Measurements from ENCODE around the gene GALNT13. TPM values are rescaled to one million over a fixed set of nuclear protein-coding genes. Genes with fewer than 3 reads are reported as not detected.

GALNT13 gene
- total RNA-seq, 5 donors from 2014 or later (not counting 1 experiment from before 2014, with no cell fraction given), result 0.10 to 0.47 TPM; not detected in 3

DNA sequence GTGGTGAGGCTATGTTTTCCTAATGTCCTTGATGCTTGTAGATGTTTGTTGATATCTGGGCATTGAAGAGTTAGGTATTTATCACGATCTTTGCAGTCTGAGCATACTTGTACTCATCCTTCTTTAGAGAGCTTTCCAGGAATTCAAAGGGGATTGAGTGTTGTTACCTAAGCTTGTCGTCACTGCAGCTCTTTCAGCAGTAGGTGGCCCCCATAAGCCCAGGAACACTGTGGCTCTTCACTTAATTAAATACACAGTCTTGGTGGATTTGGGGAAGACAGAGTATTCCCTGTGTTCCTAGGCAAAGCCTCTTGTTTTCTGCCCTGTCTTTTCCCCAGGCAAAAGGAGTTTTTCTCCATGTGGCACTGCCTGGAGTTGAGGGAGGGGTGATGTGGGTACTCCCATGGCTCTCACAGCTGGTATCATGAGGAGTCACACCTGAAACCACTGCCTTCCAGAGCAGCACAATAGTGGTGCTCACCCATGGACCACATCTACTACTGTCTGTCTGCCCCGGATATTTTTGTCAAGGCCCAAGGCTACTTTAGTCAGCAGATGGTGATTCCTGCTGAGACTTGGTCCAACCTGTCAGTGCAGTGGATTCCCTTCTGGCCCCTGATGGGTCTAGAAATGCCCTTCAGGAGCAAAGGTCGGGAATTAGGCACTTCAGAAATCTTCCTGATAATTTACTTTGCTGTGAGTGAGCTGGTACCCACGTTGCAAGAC is 95.7 kb downstream of the GALNT13 start:
- Histone ChIP-seq H3K27ac (ENCODE audit: low read length) (no peak overlapping the region), H3K36me3 (ENCODE audit: control insufficient read depth in 2 of 2, extremely low read depth in 1 of 2, insufficient read depth in 1 of 2, low read length in 1 of 2) (no peaks in the 10 kb centered on the region), H3K4me1 (ENCODE audit: control insufficient read depth in 1 of 2, extremely low read depth in 1 of 2, insufficient read depth in 2 of 2, low read length in 2 of 2) (no peaks in the 10 kb centered on the region), H3K9me3 (no peaks in the 10 kb centered on the region), H3K4me3 (ENCODE audit: control insufficient read depth in 1 of 2, extremely low read depth in 1 of 2, low read length in 1 of 2) (no peak overlapping the region), H3K27me3 (replicated peaks in 1 of 2; ENCODE audit: control insufficient read depth in 2 of 2, extremely low read depth in 1 of 2, insufficient read depth in 2 of 2, low read length in 1 of 2) (no peaks in the 10 kb centered on the region)
- Mint-ChIP-seq H3K36me3 (no peaks in the 10 kb centered on the region), H3K4me1 (no peaks in the 10 kb centered on the region), H3K27ac (no peak overlapping the region), H3K9me3 (peaks cover 11 to 17% (median 13%) of the 10 kb centered on the region in 3 donors), H3K27me3 (no peaks in the 10 kb centered on the region), H3K4me3 (no peak overlapping the region)
- CTCF ChIA-PET, result no interaction called here
- 58% methylated on average over 2 of the region's 5 CpGs for WGBS (ENCODE audit: insufficient coverage)
- POLR2A ChIA-PET, result no interaction called here
- ATAC-seq (replicated peaks in 1 of 4) (no peak), DNase-seq (no peak)

DNA sequence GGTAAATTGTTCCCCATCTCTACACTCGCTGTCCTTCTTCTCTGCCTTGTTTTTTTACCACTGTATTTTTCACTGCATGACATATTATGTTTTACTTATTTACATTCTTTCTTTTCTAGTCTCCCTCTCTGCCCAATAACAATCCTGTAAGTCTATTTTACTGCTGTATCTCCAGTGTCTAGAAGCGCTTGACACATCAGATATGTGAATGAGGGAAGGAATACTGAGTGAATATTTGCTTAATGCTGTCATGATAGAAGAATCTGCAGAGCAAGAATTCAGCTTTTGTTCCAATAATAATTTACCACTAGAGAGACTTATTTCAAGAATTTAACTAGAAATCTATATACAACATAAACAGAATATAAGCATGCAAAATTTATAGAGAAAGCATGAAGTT is 99.5 kb downstream of the GALNT13 start:
- Mint-ChIP-seq H3K27ac (no peak overlapping the region), H3K36me3 (no peaks in the 10 kb centered on the region), H3K4me1 (no peaks in the 10 kb centered on the region), H3K9me3 (peaks cover 17 to 22% (median 17%) of the 10 kb centered on the region in 3 donors), H3K27me3 (no peaks in the 10 kb centered on the region), H3K4me3 (no peak overlapping the region)
- H3K4me1 ChIP-seq (ENCODE audit: control insufficient read depth in 1 of 2, extremely low read depth in 1 of 2, insufficient read depth in 2 of 2, low read length in 2 of 2), result no peaks in the 10 kb centered on the region
- no peaks in the 10 kb centered on the region for H3K9me3 ChIP-seq
- WGBS (ENCODE audit: insufficient coverage), result 67% methylated on average over 1 of the region's 2 CpGs
- POLR2A ChIA-PET, result no interaction called here
- no peak overlapping the region for H3K4me3 ChIP-seq (ENCODE audit: control insufficient read depth in 1 of 2, extremely low read depth in 1 of 2, low read length in 1 of 2)
- no peak for DNase-seq
- no peaks in the 10 kb centered on the region for H3K36me3 ChIP-seq (ENCODE audit: control insufficient read depth in 2 of 2, extremely low read depth in 1 of 2, insufficient read depth in 1 of 2, low read length in 1 of 2)
- CTCF ChIA-PET, result no interaction called here
- no peak for ATAC-seq (replicated peaks in 1 of 4)
- H3K27me3 ChIP-seq (replicated peaks in 1 of 2; ENCODE audit: control insufficient read depth in 2 of 2, extremely low read depth in 1 of 2, insufficient read depth in 2 of 2, low read length in 1 of 2), result no peaks in the 10 kb centered on the region
- no peak overlapping the region for H3K27ac ChIP-seq (ENCODE audit: low read length)

- Histone ChIP-seq H3K27ac (ENCODE audit: low read length) (no peak overlapping the region), H3K4me1 (ENCODE audit: control insufficient read depth in 1 of 2, extremely low read depth in 1 of 2, insufficient read depth in 2 of 2, low read length in 2 of 2) (no peaks in the 10 kb centered on the region), H3K9me3 (no peaks in the 10 kb centered on the region), H3K4me3 (ENCODE audit: control insufficient read depth in 1 of 2, extremely low read depth in 1 of 2, low read length in 1 of 2) (no peak overlapping the region), H3K36me3 (ENCODE audit: control insufficient read depth in 2 of 2, extremely low read depth in 1 of 2, insufficient read depth in 1 of 2, low read length in 1 of 2) (no peaks in the 10 kb centered on the region), H3K27me3 (replicated peaks in 1 of 2; ENCODE audit: control insufficient read depth in 2 of 2, extremely low read depth in 1 of 2, insufficient read depth in 2 of 2, low read length in 1 of 2) (no peaks in the 10 kb centered on the region)
- DNase-seq (no peak), ATAC-seq (replicated peaks in 1 of 4) (no peak)
- H3K4me1 Mint-ChIP-seq, result no peaks in the 10 kb centered on the region
- peaks cover 14 to 22% (median 14%) of the 10 kb centered on the region in 3 donors for H3K9me3 Mint-ChIP-seq
- no peaks in the 10 kb centered on the region for H3K27me3 Mint-ChIP-seq
- POLR2A ChIA-PET, result no interaction called here
- H3K4me3 Mint-ChIP-seq, result no peak overlapping the region
- H3K36me3 Mint-ChIP-seq, result no peaks in the 10 kb centered on the region
- CTCF ChIA-PET, result no interaction called here
- WGBS (ENCODE audit: insufficient coverage), result 57% methylated on average over 1 of the region's 1 CpG
- H3K27ac Mint-ChIP-seq, result no peak overlapping the region
Measured at GRCh38 chr2:153971855-153972254, 100.1 kb downstream of the GALNT13 start.

DNA sequence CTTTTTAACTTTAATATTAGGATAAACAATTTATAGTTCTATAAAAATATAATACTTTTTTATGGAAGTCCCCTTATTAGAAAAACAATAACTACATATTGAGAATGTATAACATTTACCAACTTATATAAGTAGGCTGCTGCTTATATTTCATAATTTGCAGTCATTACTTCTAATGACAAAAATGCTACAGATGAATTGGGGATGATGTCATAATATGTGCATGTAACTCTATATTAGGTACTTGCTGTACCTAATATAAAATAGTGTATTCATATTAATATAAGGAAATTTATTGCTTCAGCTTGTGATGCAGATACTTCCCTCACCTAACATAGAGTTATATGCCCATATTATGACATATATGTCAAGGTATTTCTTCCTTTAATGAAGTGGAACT is 100.7 kb downstream of the GALNT13 start:
- ChIA-PET POLR2A (no interaction called here), CTCF (no interaction called here)
- Mint-ChIP-seq H3K4me3 (no peak overlapping the region), H3K9me3 (peaks cover 14 to 22% (median 14%) of the 10 kb centered on the region in 3 donors), H3K27me3 (no peaks in the 10 kb centered on the region), H3K27ac (no peak overlapping the region), H3K4me1 (no peaks in the 10 kb centered on the region), H3K36me3 (no peaks in the 10 kb centered on the region)
- Histone ChIP-seq H3K27ac (ENCODE audit: low read length) (no peak overlapping the region), H3K36me3 (ENCODE audit: control insufficient read depth in 2 of 2, extremely low read depth in 1 of 2, insufficient read depth in 1 of 2, low read length in 1 of 2) (no peaks in the 10 kb centered on the region), H3K27me3 (replicated peaks in 1 of 2; ENCODE audit: control insufficient read depth in 2 of 2, extremely low read depth in 1 of 2, insufficient read depth in 2 of 2, low read length in 1 of 2) (no peaks in the 10 kb centered on the region), H3K9me3 (no peaks in the 10 kb centered on the region), H3K4me3 (ENCODE audit: control insufficient read depth in 1 of 2, extremely low read depth in 1 of 2, low read length in 1 of 2) (no peak overlapping the region), H3K4me1 (ENCODE audit: control insufficient read depth in 1 of 2, extremely low read depth in 1 of 2, insufficient read depth in 2 of 2, low read length in 2 of 2) (no peaks in the 10 kb centered on the region)
- no peak for ATAC-seq (replicated peaks in 1 of 4)
- DNase-seq, result no peak

DNA sequence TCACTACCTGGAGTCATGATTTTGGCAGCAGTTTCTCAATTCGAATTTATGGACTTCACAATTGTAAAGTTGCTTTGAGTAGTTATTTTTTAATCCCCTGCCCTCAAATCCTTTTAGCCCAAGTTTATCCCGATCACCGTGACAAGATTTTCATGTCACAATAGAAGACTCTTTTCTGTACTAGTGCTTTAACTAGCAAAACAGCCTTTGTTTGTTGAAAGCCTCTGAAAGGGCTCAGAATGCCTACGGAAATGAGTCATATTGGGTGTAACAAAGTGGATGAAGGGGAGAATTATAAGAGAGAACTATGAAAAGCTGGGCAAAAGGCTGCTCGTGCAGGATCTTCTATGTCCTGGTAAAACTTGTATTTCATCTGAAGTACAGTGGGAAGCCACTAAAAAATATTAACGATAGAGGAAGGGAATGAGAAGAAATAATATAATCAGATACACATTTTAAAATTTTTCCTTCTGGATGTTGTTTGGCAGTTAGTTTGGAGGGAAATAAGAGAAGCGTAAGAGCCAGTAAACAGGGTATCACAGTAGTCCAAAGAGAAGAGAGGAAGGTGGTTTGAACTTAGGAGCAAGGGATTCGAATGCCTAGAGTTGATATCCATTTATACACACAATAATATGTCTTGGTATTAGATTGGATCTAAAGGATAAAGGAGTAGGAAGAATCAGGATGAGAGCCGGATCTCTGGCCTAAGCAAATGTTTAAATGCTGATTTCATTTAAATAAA is 114.9 kb downstream of the GALNT13 start:
- ATAC-seq (replicated peaks in 1 of 4), result no peak
- H3K9me3 Mint-ChIP-seq, result peaks cover 7 to 18% (median 14%) of the 10 kb centered on the region in 3 donors
- no peak overlapping the region for H3K4me3 Mint-ChIP-seq
- Histone ChIP-seq H3K4me1 (ENCODE audit: control insufficient read depth in 1 of 2, extremely low read depth in 1 of 2, insufficient read depth in 2 of 2, low read length in 2 of 2) (no peaks in the 10 kb centered on the region), H3K36me3 (ENCODE audit: control insufficient read depth in 2 of 2, extremely low read depth in 1 of 2, insufficient read depth in 1 of 2, low read length in 1 of 2) (no peaks in the 10 kb centered on the region), H3K27ac (ENCODE audit: low read length) (no peak overlapping the region), H3K9me3 (no peaks in the 10 kb centered on the region), H3K4me3 (ENCODE audit: control insufficient read depth in 1 of 2, extremely low read depth in 1 of 2, low read length in 1 of 2) (no peak overlapping the region), H3K27me3 (replicated peaks in 1 of 2; ENCODE audit: control insufficient read depth in 2 of 2, extremely low read depth in 1 of 2, insufficient read depth in 2 of 2, low read length in 1 of 2) (no peaks in the 10 kb centered on the region)
- DNase-seq, result no peak
- H3K27me3 Mint-ChIP-seq, result no peaks in the 10 kb centered on the region
- no peak overlapping the region for H3K27ac Mint-ChIP-seq
- WGBS (ENCODE audit: insufficient coverage), result 55% methylated on average over 1 of the region's 9 CpGs
- no peaks in the 10 kb centered on the region for H3K4me1 Mint-ChIP-seq
- ChIA-PET POLR2A (no interaction called here), CTCF (no interaction called here)
- no peaks in the 10 kb centered on the region for H3K36me3 Mint-ChIP-seq

DNA sequence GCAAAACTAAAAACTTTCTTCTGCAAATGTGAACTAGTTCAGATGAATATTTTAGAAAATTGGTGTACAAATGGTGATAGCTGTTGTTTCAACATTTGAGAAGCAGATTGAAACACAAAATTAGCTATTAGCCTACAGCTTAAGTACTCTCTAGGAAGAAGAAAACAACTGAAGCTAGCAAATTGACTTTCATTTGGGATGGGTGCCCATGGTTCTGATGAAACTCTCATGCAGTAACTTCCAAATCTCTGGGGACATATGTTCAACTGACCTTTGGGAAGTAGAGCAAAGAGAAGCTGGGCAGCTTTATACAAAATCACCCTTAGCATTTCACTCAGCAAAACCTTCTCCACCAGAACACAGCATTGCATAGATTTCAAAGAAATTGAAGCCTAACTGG is 119.0 kb downstream of the GALNT13 start:
- H3K27ac Mint-ChIP-seq, result no peak overlapping the region
- H3K9me3 Mint-ChIP-seq, result peaks cover 7 to 22% (median 17%) of the 10 kb centered on the region in 3 donors
- Histone ChIP-seq H3K27me3 (replicated peaks in 1 of 2; ENCODE audit: control insufficient read depth in 2 of 2, extremely low read depth in 1 of 2, insufficient read depth in 2 of 2, low read length in 1 of 2) (no peaks in the 10 kb centered on the region), H3K4me3 (ENCODE audit: control insufficient read depth in 1 of 2, extremely low read depth in 1 of 2, low read length in 1 of 2) (no peak overlapping the region), H3K9me3 (no peaks in the 10 kb centered on the region), H3K27ac (ENCODE audit: low read length) (no peak overlapping the region), H3K4me1 (ENCODE audit: control insufficient read depth in 1 of 2, extremely low read depth in 1 of 2, insufficient read depth in 2 of 2, low read length in 2 of 2) (no peaks in the 10 kb centered on the region), H3K36me3 (ENCODE audit: control insufficient read depth in 2 of 2, extremely low read depth in 1 of 2, insufficient read depth in 1 of 2, low read length in 1 of 2) (no peaks in the 10 kb centered on the region)
- H3K27me3 Mint-ChIP-seq, result no peaks in the 10 kb centered on the region
- ChIA-PET POLR2A (no interaction called here), CTCF (no interaction called here)
- no peaks in the 10 kb centered on the region for H3K4me1 Mint-ChIP-seq
- H3K36me3 Mint-ChIP-seq, result no peaks in the 10 kb centered on the region
- ATAC-seq (replicated peaks in 1 of 4), result no peak
- H3K4me3 Mint-ChIP-seq, result no peak overlapping the region
- DNase-seq, result no peak
